Measurements from ENCODE around the gene B3GALNT2. TPM values are rescaled to one million over a fixed set of nuclear protein-coding genes. Genes with fewer than 3 reads are reported as not detected.

B3GALNT2 gene
- total RNA-seq, 4 donors from 2014 or later: 21.7 to 46.2 (median 26.1) TPM

DNA sequence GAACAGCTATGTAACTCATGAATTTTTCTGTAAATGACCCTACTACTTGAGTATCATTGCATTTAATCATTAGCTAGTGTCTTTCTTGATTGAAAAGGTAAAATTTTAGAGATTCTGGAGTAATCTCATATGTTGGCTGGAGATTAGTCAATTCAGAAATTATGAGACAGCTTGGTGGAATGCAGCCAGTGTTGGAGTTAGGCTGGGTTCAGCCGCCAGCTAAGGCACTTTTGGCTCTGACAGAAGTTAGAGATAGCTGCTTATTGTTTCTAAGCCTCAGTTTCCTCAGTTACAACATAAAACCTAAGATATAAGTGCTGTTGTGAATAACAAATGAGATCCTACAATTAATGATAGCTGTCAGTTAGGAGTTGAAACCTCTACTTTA lies 87.6 kb downstream of the B3GALNT2 start:
- peak in 1 of 2 donors; percentile 5 for DNase-seq (ENCODE audit: low spot score in 2 of 2)
- H3K4me3 ChIP-seq (ENCODE audit: low read depth, poor library complexity, severe bottlenecking): no peak overlapping the region
- WGBS, 2 donors: 35 to 71% methylated on average over 1 of the region's 1 CpG
- intact Hi-C loops (cut with DNase I; ENCODE audit: low total_unique reads): loop anchor here (5.0 to 10.0 kb wide), 3 partner anchors 164 to 932 kb away; no protein-coding TSS in a partner anchor
- TF ChIP-seq, protein P1, sequence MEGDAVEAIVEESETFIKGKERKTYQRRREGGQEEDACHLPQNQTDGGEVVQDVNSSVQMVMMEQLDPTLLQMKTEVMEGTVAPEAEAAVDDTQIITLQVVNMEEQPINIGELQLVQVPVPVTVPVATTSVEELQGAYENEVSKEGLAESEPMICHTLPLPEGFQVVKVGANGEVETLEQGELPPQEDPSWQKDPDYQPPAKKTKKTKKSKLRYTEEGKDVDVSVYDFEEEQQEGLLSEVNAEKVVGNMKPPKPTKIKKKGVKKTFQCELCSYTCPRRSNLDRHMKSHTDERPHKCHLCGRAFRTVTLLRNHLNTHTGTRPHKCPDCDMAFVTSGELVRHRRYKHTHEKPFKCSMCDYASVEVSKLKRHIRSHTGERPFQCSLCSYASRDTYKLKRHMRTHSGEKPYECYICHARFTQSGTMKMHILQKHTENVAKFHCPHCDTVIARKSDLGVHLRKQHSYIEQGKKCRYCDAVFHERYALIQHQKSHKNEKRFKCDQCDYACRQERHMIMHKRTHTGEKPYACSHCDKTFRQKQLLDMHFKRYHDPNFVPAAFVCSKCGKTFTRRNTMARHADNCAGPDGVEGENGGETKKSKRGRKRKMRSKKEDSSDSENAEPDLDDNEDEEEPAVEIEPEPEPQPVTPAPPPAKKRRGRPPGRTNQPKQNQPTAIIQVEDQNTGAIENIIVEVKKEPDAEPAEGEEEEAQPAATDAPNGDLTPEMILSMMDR (IDR thresholded peaks at IDR 0.05): no peak
- TF ChIP-seq POLR2A (IDR thresholded peaks at IDR 0.05): no peak

DNA sequence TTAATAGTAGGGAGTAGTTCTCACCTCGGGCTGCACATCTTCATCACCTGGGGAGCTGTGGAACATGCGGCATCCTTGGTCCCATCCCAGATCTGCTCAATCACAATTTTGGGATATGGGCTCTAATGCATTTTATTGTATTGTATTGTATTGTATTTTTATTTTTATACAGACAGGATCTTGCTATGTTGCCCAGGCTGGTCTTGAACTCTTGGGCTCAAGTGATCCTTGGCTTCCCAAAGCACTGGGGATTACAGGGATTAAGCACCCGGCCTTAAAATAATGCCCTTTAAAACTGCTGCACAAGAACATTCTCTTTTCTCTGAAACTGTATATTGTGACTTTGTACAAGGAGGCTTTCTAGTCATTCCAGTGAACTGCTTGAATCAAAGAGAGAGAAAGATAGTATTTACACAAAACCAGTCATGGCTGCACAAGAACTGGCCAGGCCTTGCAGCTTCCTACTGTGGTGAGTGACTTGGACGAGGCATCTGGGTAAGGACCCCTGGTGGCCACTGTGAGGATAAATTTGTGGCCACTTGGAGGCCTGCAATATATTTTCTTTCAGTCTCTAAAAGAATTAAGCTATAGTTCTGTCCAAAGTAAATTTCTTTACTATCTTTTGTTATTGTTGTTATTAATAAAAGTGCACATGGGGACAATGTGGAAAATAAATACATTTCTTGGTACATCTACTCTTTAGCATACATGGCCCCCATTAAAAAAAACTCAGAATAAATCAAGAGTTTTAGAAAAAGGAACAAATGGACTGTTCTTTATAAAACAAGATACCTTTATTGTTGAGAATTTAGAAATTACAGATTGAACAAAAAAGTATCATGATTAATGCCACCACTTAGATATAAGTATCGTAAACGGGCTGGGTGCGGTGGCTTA lies 89.0 kb downstream of the B3GALNT2 start:
- WGBS, 2 donors: 85% methylated on average over 7 of the region's 7 CpGs
- H3K4me3 ChIP-seq (ENCODE audit: low read depth, poor library complexity, severe bottlenecking): no peak overlapping the region
- intact Hi-C loops (cut with DNase I; ENCODE audit: low total_unique reads): loop anchor here (5.0 to 10.0 kb wide), 3 partner anchors 163 to 930 kb away; no protein-coding TSS in a partner anchor
- peak; percentile 39 to 89 for DNase-seq (ENCODE audit: low spot score in 2 of 2)
- TF ChIP-seq, protein P1 (IDR thresholded peaks at IDR 0.05): peak in 1 of 3 donors; percentile 32
- TF ChIP-seq POLR2A (IDR thresholded peaks at IDR 0.05): no peak

GRCh38 chr1:235411489-235412486 lies 92.5 kb downstream of the B3GALNT2 start:
- 64 to 66% methylated on average over 3 to 4 of the region's 5 CpGs for WGBS, 2 donors
- intact Hi-C loops (cut with DNase I; ENCODE audit: low total_unique reads): loop anchor here (10.0 kb wide), 2 partner anchors 307 to 927 kb away; no protein-coding TSS in a partner anchor
- H3K4me3 ChIP-seq (ENCODE audit: low read depth, poor library complexity, severe bottlenecking): no peak overlapping the region
- DNase-seq (ENCODE audit: low spot score in 2 of 2): no peak
- no peak for TF ChIP-seq POLR2A (IDR thresholded peaks at IDR 0.05)

DNA sequence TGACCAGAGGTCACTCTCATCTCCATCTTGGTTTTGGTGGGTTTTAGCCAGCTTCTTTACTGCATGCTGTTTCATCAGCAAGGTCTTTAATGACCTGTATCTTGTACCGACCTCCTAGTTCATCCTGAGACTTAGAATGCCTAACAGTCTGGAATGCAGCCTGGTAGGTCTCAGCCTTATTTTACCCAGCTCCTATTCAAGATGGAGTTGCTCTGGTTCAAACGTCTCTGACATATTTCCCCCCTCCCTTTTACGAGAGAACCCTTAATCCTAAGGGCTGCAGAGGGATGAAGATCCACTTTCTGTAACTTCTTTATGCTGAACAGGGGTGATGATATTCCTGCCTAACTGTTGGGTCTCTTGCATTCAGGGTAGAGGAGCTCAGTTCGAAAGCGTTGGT lies 93.8 kb downstream of the B3GALNT2 start:
- DNase-seq (ENCODE audit: low spot score in 2 of 2): no peak
- 90 to 92% methylated on average over 5 of the region's 5 CpGs for WGBS, 2 donors
- intact Hi-C loops (cut with DNase I; ENCODE audit: low total_unique reads): loop anchor here (10.0 kb wide), 2 partner anchors 306 to 926 kb away; no protein-coding TSS in a partner anchor
- no peak for TF ChIP-seq POLR2A (IDR thresholded peaks at IDR 0.05)
- TF ChIP-seq, protein P1 (IDR thresholded peaks at IDR 0.05): no peak
- H3K4me3 ChIP-seq (ENCODE audit: low read depth, poor library complexity, severe bottlenecking): no peak overlapping the region

DNA sequence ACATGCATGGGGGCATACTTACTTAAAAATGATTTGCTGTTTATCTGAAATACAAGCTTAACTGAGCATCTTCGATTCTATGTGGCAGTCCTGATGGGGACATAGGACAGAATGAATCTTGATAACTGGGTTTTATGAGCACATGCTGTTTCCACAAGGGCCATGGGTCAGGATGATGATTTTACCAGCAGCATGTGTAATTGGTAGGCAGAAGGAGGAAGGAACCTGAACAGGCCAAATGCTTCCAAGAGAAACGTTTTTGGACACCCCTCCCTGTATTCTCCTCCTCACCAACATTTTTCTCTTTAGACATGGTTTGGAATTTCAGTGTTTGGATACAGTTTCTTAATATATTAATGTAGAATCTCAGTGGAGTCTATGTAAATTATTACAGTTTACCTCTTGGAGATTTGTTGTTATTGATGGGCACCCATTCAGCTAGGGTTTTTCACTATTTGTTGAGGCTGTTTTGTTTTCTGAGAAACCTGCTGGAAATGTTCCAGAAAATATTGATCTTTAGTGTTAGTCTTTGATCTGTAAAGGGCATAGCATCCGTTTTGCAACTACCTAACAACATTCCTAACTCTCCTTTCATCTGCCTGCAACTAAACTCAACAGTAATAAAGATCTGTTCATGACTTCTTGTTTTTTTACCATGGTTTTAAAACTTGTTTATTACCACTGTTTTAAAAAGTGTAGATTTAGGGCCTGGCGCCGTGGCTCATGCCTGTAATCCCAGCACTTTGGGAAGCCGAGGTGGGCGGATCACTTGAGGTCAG lies 95.0 kb downstream of the B3GALNT2 start:
- TF ChIP-seq POLR2A (IDR thresholded peaks at IDR 0.05): no peak
- TF ChIP-seq, protein P1 (IDR thresholded peaks at IDR 0.05): no peak
- intact Hi-C loops (cut with DNase I; ENCODE audit: low total_unique reads): no loop called here
- no peak for DNase-seq (ENCODE audit: low spot score in 2 of 2)
- no peak overlapping the region for H3K4me3 ChIP-seq (ENCODE audit: low read depth, poor library complexity, severe bottlenecking)
- WGBS, 2 donors: 74 to 76% methylated on average over 7 of the region's 7 CpGs
